GM12878 (cell line): ENCODE results near the gene GUCY1B1. TPM values are rescaled to one million over a fixed set of nuclear protein-coding genes. Genes with fewer than 3 reads are reported as not detected.

ENCODE experiments used
- ATAC-seq: fragments of 200-7000 bp; cut with Tn5 transposase; 3 replicates; pipeline ENCODE4 v1.9.1; 2020; ENCODE audit warnings: mild to moderate bottlenecking, moderate library complexity
- BruUV-seq: library from RNA; stranded (reverse); fragments of 400-500 nt; replicated peaks from 2 replicates; lab custom pipeline; 2021; lab: Mats Ljungman, UMichigan
- CTCF ChIA-PET: fragments of 300-600 bp; sonication (Branson Sonifier 250); formaldehyde crosslinking; extraction: SDS; loops from one replicate; lab custom pipeline; 2021; ENCODE audit warnings: inconsistent platforms; lab: Yijun Ruan, JAX
- POLR2A ChIA-PET: fragments of 350-600 bp; formaldehyde crosslinking; extraction: SDS; loops from one replicate; lab custom pipeline; 2021; ENCODE audit warnings: inconsistent platforms; lab: Charles Lee
- RAD21 ChIA-PET: fragments of 300-600 bp; sonication (Branson Sonifier 250); formaldehyde crosslinking; loops from one replicate; lab custom pipeline; 2023; ENCODE audit warnings: antibody characterized with exemption; ENCODE audit not compliant: unreplicated experiment; lab: Charles Lee
- SMC1A ChIA-PET: fragments of 300-600 bp; sonication (Branson Sonifier 250); formaldehyde crosslinking; loops from one replicate; lab custom pipeline; 2023; ENCODE audit not compliant: unreplicated experiment, uncharacterized antibody; lab: Charles Lee
- DNase-seq: peaks from one replicate; pipeline ENCODE4 v3.0.0-alpha.2; 2011; ENCODE audit warnings: low read depth, low spot score
- FAIRE-seq: peaks from 3 replicates; lab custom pipeline; 2011; peaks lifted over from hg19 to GRCh38; lab: Jason Lieb, UNC
- H2AFZ ChIP-seq: 2 replicates; pipeline ENCODE4 v1.6.0; 2011; ENCODE audit warnings: low read depth, low read length, control low read depth; ENCODE audit not compliant: control insufficient read depth
- H3K27ac ChIP-seq: 2 replicates; pipeline ENCODE4 v1.5.1; 2011; ENCODE audit warnings: control low read depth; ENCODE audit not compliant: control insufficient read depth, insufficient read depth
- H3K27me3 ChIP-seq, 2 experiments: replicated peaks in 1 of 2; 2 replicates each; pipeline versions ENCODE4 v1.6.0 to v1.6.1; 2011; ENCODE audit warnings: low read length in 1 of 2; ENCODE audit not compliant: control insufficient read depth in 2 of 2, insufficient read depth in 2 of 2
- H3K36me3 ChIP-seq, 2 experiments: 2 replicates each; pipeline ENCODE4 v1.5.1; 2011; ENCODE audit warnings: low read length in 1 of 2; ENCODE audit not compliant: control insufficient read depth in 2 of 2, insufficient read depth in 2 of 2
- H3K4me1 ChIP-seq: 2 replicates; pipeline ENCODE4 v1.6.1; 2011; ENCODE audit warnings: mild to moderate bottlenecking, low read length, moderate library complexity, mixed read lengths; ENCODE audit not compliant: control insufficient read depth, insufficient read depth
- H3K4me2 ChIP-seq: 2 replicates; pipeline ENCODE4 v1.6.0; 2011; ENCODE audit warnings: control low read depth; ENCODE audit not compliant: control insufficient read depth, insufficient read depth
- H3K4me3 ChIP-seq: fragments of 200-600 bp; sonication (generic); 2 replicates; pipeline ENCODE4 v1.5.1; 2016
- H3K79me2 ChIP-seq: 2 replicates; pipeline ENCODE4 v1.6.0; 2011; ENCODE audit warnings: low read length; ENCODE audit not compliant: control insufficient read depth, insufficient read depth
- H3K9ac ChIP-seq: 2 replicates; pipeline ENCODE4 v1.8.0; 2011; ENCODE audit warnings: low read length, control low read depth, mixed read lengths; ENCODE audit not compliant: control insufficient read depth, insufficient read depth
- H3K9me3 ChIP-seq: replicated peaks from 3 replicates; pipeline ENCODE4 v1.5.1; 2011; ENCODE audit warnings: mild to moderate bottlenecking, low read length; ENCODE audit not compliant: control insufficient read depth, insufficient read depth
- H4K20me1 ChIP-seq: 2 replicates; pipeline ENCODE4 v1.6.0; 2011; ENCODE audit not compliant: control insufficient read depth, insufficient read depth
- BHLHE40 ChIP-seq, 2 experiments: fragments of 450-650 bp in 1 of 2; IDR thresholded peaks; 2 replicates each; pipeline ENCODE4 v1.6.1; 2011 to 2017; ENCODE audit warnings: low read depth in 2 of 2, borderline replicate concordance in 1 of 2, improper control_type of control experiment in 1 of 2, low read length in 1 of 2, mild to moderate bottlenecking in 1 of 2
- CHD1 ChIP-seq: IDR thresholded peaks from 2 replicates; pipeline ENCODE4 v1.6.1; 2012; ENCODE audit warnings: low read depth, low read length, improper control_type of control experiment
- CHD2 ChIP-seq: IDR thresholded peaks from 2 replicates; pipeline ENCODE4 v1.6.1; 2011; ENCODE audit warnings: low read depth, low read length, improper control_type of control experiment, borderline replicate concordance
- CREM ChIP-seq: IDR thresholded peaks from 2 replicates; pipeline ENCODE4 v1.6.1; 2014; ENCODE audit warnings: antibody characterized with exemption, low read depth
- DPF2 ChIP-seq: fragments of 450-650 bp; IDR thresholded peaks from 2 replicates; pipeline ENCODE4 v1.6.1; 2017; ENCODE audit warnings: mild to moderate bottlenecking
- HCFC1 ChIP-seq: fragments of 150-350 bp; IDR thresholded peaks from 2 replicates; pipeline ENCODE4 v1.6.1; 2014; ENCODE audit warnings: low read length
- IKZF1 ChIP-seq: fragments of 450-650 bp; conservative IDR thresholded peaks from 2 replicates; pipeline ENCODE4 v1.6.1; 2017; ENCODE audit warnings: antibody characterized with exemption, mild to moderate bottlenecking
- NFYB ChIP-seq: IDR thresholded peaks from 2 replicates; pipeline ENCODE4 v1.6.1; 2011; ENCODE audit warnings: low read depth, mild to moderate bottlenecking, low read length, improper control_type of control experiment, moderate library complexity; ENCODE audit not compliant: insufficient read depth
- POLR2AphosphoS5 ChIP-seq: IDR thresholded peaks from 2 replicates; pipeline ENCODE4 v1.6.1; 2011; ENCODE audit warnings: mild to moderate bottlenecking, low read length, inconsistent platforms
- RELA ChIP-seq: fragments of 450-650 bp; IDR thresholded peaks from 2 replicates; pipeline ENCODE4 v1.8.0; 2014; ENCODE audit warnings: borderline replicate concordance; ENCODE audit not compliant: partially characterized antibody
- SMC3 ChIP-seq: IDR thresholded peaks from 2 replicates; pipeline ENCODE4 v1.6.1; 2011; ENCODE audit warnings: low read length, improper control_type of control experiment, borderline replicate concordance
- SRF ChIP-seq, 2 experiments: IDR thresholded peaks; 2 replicates each; pipeline ENCODE4 v1.6.1; 2011; ENCODE audit warnings: low read depth in 2 of 2, low read length in 2 of 2, mild to moderate bottlenecking in 1 of 2, moderate library complexity in 1 of 2
- TBL1XR1 ChIP-seq: IDR thresholded peaks from 2 replicates; pipeline ENCODE4 v1.6.1; 2012; ENCODE audit warnings: low read depth, low read length, improper control_type of control experiment
- TCF7 ChIP-seq: IDR thresholded peaks from 2 replicates; pipeline ENCODE4 v1.6.1; 2014; ENCODE audit warnings: antibody characterized with exemption, borderline replicate concordance
- YBX1 ChIP-seq: fragments of 450-650 bp; IDR thresholded peaks from 2 replicates; pipeline ENCODE4 v1.6.1; 2016; ENCODE audit warnings: antibody characterized with exemption
- ZNF622 ChIP-seq: fragments of 450-650 bp; IDR thresholded peaks from 2 replicates; pipeline ENCODE4 v1.6.1; 2017; ENCODE audit warnings: mild to moderate bottlenecking, inconsistent platforms
- WGBS: methylation state at CpG from one replicate; pipeline ENCODE4 v1.1.6; 2016; ENCODE audit warnings: low lambda C conversion rate; ENCODE audit not compliant: insufficient replicate concordance, insufficient coverage; ENCODE audit errors: missing lambda C conversion rate; 5-methylcytosine and 5-hydroxymethylcytosine counted together
- in situ Hi-C: fragments of 300-500 bp; cut with MboI; formaldehyde crosslinking; loops from 9 replicates; pipeline ENCODE4 v1.14.3; 2018; ENCODE audit warnings: mixed read lengths
- intact Hi-C: fragments of 100-400 bp; cut with micrococcal nuclease; formaldehyde crosslinking; loops from one replicate; pipeline ENCODE4 v1.14.2; 2022; ENCODE audit not compliant: unreplicated experiment
- polyA plus RNA-seq, 11 experiments: library from polyadenylated mRNA; depleted of rRNA in 4 of 11; unstranded in 6 of 11; stranded (reverse) in 5 of 11; fragments of >200 nt; fragmentation: Nextera tagmentation in 4 of 11; fragmentation: Illumina TruSeq in 1 of 11; extraction: Ambion mirVana in 4 of 11; extraction: Trizol in 1 of 11; gene quantifications; 1 replicate in 1 of 11; 2 replicates in 10 of 11; pipeline versions ENCODE4 v1.2.1 to v1.2.3, GENCODE V29; 2011 to 2016; ENCODE audit warnings: inconsistent platforms in 2 of 11, missing spikeins in 2 of 11, low read depth in 1 of 11
- total RNA-seq, 4 experiments: library from RNA; depleted of rRNA in 3 of 4; stranded (reverse); fragments of >200 nt in 3 of 4; fragmentation: Illumina TruSeq in 1 of 4; extraction: Trizol in 1 of 4; gene quantifications; 2 replicates each; pipeline versions ENCODE4 v1.2.1 to v1.2.3, GENCODE V29; 2013 to 2021
- TF ChIP-seq, protein P1 (sequence below): IDR thresholded peaks from 2 replicates; pipeline ENCODE4 v1.6.1; 2012; ENCODE audit warnings: low read depth, low read length, improper control_type of control experiment

Gene GUCY1B1
- total and polyA plus RNA-seq, 10 of the 15 experiments (the other 5 are each of a cell fraction or from before 2014, with no cell fraction given), result 0.60 to 38.5 (median 1.4) TPM

- no TSS peak for BruUV-seq
- DNase-seq, result no peak
Measured at GRCh38 chr4:155799794-155800123, 40.9 kb downstream of the GUCY1B1 start.

More at GRCh38 chr4:155799794-155800123, 40.9 kb downstream of the GUCY1B1 start:
- H3K4me1 ChIP-seq, result no peaks in the 10 kb centered on the region
- in situ Hi-C loops, result loop anchor here (25.0 kb wide), 3 partner anchors 812 to 1163 kb away; partner anchors contain the start of gene PDGFC
- no peaks in the 10 kb centered on the region for H3K36me3 ChIP-seq
- ATAC-seq, result no peak
- ChIA-PET RAD21 (interaction anchor here (1.8 kb wide), 1 partner anchor 13 kb away, joined by 7 read pairs; no protein-coding TSS in a partner anchor), CTCF (no interaction called here), SMC1A (interaction anchor here (1.6 to 2.2 kb wide), 4 partner anchors 13 to 174 kb away, joined by 4 to 11 read pairs (median 6); no protein-coding TSS in a partner anchor), POLR2A (no interaction called here)
- H3K4me2 ChIP-seq, result no peak overlapping the region
- no peak overlapping the region for H3K27ac ChIP-seq
- H3K4me3 ChIP-seq, result no peak overlapping the region
- H3K27me3 ChIP-seq, result no peaks in the 10 kb centered on the region
- no peaks in the 10 kb centered on the region for H3K9me3 ChIP-seq
- intact Hi-C loops, result no loop called here
- no peak overlapping the region for H2AFZ ChIP-seq
- H3K9ac ChIP-seq, result no peak overlapping the region
- no peak for FAIRE-seq
- no peaks in the 10 kb centered on the region for H3K79me2 ChIP-seq
- TF ChIP-seq RELA, result no peak
- no peak for TF ChIP-seq SMC3
- no peak for TF ChIP-seq CHD1
- no peak for TF ChIP-seq YBX1
- no peak for TF ChIP-seq POLR2AphosphoS5
- TF ChIP-seq BHLHE40 (IDR thresholded peaks at IDR 0.05; ENCODE audit: borderline replicate concordance in 1 of 2, low read depth in 2 of 2, low read length in 1 of 2), result no peak
- TF ChIP-seq ZNF622, result no peak
- no peak for TF ChIP-seq SRF (IDR thresholded peaks at IDR 0.05; ENCODE audit: low read depth in 2 of 2, low read length in 2 of 2)
- no peak for TF ChIP-seq DPF2
- TF ChIP-seq NFYB, result no peak
- TF ChIP-seq IKZF1, result no peak
- TF ChIP-seq, protein P1, sequence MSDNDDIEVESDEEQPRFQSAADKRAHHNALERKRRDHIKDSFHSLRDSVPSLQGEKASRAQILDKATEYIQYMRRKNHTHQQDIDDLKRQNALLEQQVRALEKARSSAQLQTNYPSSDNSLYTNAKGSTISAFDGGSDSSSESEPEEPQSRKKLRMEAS, result no peak
- TF ChIP-seq TCF7, result no peak
- TF ChIP-seq CHD2, result no peak
- TF ChIP-seq TBL1XR1, result no peak
- no peak for TF ChIP-seq HCFC1
- no peak for TF ChIP-seq CREM
- WGBS, result 66% methylated on average over 8 of the region's 8 CpGs
- H4K20me1 ChIP-seq, result no peaks in the 10 kb centered on the region
